NCI-H2196 treated with DMSO at 0.1 percent for 48 hours (cell line): ENCODE results near the gene STARD13.

Source experiments
- DNase-seq: peaks from one replicate; lab custom pipeline; 2025; ENCODE audit not compliant: unreplicated experiment; lab: John Stamatoyannopoulos, UW

Gene STARD13

GRCh38 chr13:33204130-33204927 is 81.2 kb downstream of the STARD13 start:
- DNase-seq, result no peak

- no peak for DNase-seq
Observed at GRCh38 chr13:33202644-33203169, 82.8 kb downstream of the STARD13 start.

GRCh38 chr13:33201659-33202058 is 83.9 kb downstream of the STARD13 start:
- DNase-seq, result no peak

- DNase-seq, result no peak
Observed at GRCh38 chr13:33199289-33199850, 86.2 kb downstream of the STARD13 start.

GRCh38 chr13:33197541-33197971 is 88.0 kb downstream of the STARD13 start:
- DNase-seq, result no peak

- DNase-seq, result no peak
Observed at GRCh38 chr13:33196767-33197166, 88.8 kb downstream of the STARD13 start.

- DNase-seq, result no peak
Observed at GRCh38 chr13:33195693-33196464, 89.7 kb downstream of the STARD13 start.

GRCh38 chr13:33194820-33195692 is 90.5 kb downstream of the STARD13 start:
- no peak for DNase-seq

GRCh38 chr13:33193428-33193974 is 92.1 kb downstream of the STARD13 start:
- no peak for DNase-seq

GRCh38 chr13:33191425-33192210 is 93.9 kb downstream of the STARD13 start:
- no peak for DNase-seq

- DNase-seq, result no peak
Observed at GRCh38 chr13:33189470-33189869, 96.1 kb downstream of the STARD13 start.

- DNase-seq, result no peak
Observed at GRCh38 chr13:33188093-33188882, 97.3 kb downstream of the STARD13 start.

GRCh38 chr13:33186861-33187291 is 98.7 kb downstream of the STARD13 start:
- no peak for DNase-seq

- no peak for DNase-seq
Observed at GRCh38 chr13:33185853-33186252, 99.7 kb downstream of the STARD13 start.

- no peak for DNase-seq
Observed at GRCh38 chr13:33184530-33184929, 101.0 kb downstream of the STARD13 start.

GRCh38 chr13:33184112-33184490 is 101.5 kb downstream of the STARD13 start:
- DNase-seq, result no peak

- no peak for DNase-seq
Observed at GRCh38 chr13:33183431-33184111, 102.0 kb downstream of the STARD13 start.

GRCh38 chr13:33182729-33183128 is 102.8 kb downstream of the STARD13 start:
- no peak for DNase-seq
